ENCODE results near the gene ZDHHC5.

DNA sequence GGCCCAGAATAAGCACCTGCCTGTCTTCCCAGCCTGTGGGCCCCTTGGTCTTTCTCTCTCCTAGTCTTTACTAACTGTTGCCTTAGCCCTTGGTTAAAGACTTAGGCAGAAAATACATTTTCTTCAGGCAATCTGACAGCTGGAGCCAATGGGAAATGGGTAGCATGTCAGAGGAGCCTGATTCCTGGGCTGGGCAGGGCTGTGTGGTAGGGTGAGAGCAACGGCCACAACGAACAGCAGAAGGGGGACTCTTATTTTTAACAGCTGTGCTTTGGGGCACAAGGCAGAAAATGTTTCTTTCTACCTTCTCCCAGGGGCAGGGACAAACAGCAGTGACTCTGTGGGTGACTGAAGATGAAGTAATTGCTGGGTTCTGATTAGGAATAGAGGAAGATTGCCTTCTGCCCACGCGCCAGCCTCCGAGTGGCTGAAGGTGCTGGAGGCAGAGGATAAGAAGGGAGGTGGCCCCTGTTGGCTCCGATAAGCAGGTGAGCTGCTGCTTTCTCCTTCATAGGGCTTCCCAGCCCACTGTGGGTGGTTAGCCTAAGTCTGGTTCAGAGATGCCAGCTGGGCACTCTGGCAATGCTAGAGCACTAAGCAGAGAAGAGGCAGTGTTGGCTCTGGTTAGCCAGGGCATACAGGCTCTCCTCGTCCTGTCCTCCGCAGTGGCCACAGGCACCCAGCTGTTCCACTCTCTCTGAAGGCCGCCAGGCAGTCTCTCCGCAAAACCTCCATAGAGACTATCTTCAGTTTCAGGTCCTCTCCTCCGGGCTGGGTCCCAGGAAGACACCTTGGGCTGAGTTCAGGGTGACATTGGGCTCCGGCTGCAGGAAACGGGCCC lies 19.7 kb upstream of the ZDHHC5 start:
- TF ChIP-seq POLR2A (IDR thresholded peaks at IDR 0.05; ENCODE audit: low read length) = no peak; the same call in 1 of the 2 replicates
- TF ChIP-seq RNF2 (IDR thresholded peaks at IDR 0.05; ENCODE audit: borderline replicate concordance, low read depth) = no peak
- no peak for TF ChIP-seq ESRRA (IDR thresholded peaks at IDR 0.05; ENCODE audit: borderline replicate concordance, low read length)
- TF ChIP-seq, protein P1, sequence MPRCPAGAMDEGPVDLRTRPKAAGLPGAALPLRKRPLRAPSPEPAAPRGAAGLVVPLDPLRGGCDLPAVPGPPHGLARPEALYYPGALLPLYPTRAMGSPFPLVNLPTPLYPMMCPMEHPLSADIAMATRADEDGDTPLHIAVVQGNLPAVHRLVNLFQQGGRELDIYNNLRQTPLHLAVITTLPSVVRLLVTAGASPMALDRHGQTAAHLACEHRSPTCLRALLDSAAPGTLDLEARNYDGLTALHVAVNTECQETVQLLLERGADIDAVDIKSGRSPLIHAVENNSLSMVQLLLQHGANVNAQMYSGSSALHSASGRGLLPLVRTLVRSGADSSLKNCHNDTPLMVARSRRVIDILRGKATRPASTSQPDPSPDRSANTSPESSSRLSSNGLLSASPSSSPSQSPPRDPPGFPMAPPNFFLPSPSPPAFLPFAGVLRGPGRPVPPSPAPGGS (IDR thresholded peaks at IDR 0.05) = no peak
- TF ChIP-seq SMC3 (IDR thresholded peaks at IDR 0.05) = no peak
- TF ChIP-seq, protein P2, sequence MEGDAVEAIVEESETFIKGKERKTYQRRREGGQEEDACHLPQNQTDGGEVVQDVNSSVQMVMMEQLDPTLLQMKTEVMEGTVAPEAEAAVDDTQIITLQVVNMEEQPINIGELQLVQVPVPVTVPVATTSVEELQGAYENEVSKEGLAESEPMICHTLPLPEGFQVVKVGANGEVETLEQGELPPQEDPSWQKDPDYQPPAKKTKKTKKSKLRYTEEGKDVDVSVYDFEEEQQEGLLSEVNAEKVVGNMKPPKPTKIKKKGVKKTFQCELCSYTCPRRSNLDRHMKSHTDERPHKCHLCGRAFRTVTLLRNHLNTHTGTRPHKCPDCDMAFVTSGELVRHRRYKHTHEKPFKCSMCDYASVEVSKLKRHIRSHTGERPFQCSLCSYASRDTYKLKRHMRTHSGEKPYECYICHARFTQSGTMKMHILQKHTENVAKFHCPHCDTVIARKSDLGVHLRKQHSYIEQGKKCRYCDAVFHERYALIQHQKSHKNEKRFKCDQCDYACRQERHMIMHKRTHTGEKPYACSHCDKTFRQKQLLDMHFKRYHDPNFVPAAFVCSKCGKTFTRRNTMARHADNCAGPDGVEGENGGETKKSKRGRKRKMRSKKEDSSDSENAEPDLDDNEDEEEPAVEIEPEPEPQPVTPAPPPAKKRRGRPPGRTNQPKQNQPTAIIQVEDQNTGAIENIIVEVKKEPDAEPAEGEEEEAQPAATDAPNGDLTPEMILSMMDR (IDR thresholded peaks at IDR 0.05) = no peak
- no peak for TF ChIP-seq RFX5 (IDR thresholded peaks at IDR 0.05)
- TF ChIP-seq, protein P3, sequence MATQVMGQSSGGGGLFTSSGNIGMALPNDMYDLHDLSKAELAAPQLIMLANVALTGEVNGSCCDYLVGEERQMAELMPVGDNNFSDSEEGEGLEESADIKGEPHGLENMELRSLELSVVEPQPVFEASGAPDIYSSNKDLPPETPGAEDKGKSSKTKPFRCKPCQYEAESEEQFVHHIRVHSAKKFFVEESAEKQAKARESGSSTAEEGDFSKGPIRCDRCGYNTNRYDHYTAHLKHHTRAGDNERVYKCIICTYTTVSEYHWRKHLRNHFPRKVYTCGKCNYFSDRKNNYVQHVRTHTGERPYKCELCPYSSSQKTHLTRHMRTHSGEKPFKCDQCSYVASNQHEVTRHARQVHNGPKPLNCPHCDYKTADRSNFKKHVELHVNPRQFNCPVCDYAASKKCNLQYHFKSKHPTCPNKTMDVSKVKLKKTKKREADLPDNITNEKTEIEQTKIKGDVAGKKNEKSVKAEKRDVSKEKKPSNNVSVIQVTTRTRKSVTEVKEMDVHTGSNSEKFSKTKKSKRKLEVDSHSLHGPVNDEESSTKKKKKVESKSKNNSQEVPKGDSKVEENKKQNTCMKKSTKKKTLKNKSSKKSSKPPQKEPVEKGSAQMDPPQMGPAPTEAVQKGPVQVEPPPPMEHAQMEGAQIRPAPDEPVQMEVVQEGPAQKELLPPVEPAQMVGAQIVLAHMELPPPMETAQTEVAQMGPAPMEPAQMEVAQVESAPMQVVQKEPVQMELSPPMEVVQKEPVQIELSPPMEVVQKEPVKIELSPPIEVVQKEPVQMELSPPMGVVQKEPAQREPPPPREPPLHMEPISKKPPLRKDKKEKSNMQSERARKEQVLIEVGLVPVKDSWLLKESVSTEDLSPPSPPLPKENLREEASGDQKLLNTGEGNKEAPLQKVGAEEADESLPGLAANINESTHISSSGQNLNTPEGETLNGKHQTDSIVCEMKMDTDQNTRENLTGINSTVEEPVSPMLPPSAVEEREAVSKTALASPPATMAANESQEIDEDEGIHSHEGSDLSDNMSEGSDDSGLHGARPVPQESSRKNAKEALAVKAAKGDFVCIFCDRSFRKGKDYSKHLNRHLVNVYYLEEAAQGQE (IDR thresholded peaks at IDR 0.05) = no peak
- no peak for TF ChIP-seq NR3C1 (IDR thresholded peaks at IDR 0.05)
